ENCODE measurements around the gene ZNF124.
"Not testable (repeated sequence)": the region's sequence is repeated elsewhere in the genome, so short reads cannot be mapped to it uniquely, and the experiment has no call there.

Gene ZNF124

GRCh38 chr1:247171875-247172563, at the start of gene ZNF124:
Gene ZNF124, minus strand, starts transcription at chr1:247172020. Its CDS starts 143 bp downstream, at chr1:247171877.
- DNase-seq (ENCODE audit: low read depth in 2 of 2), result not testable (repeated sequence)

GRCh38 chr1:247220280-247220679, 48.5 kb upstream of the ZNF124 start:
- DNase-seq (ENCODE audit: low read depth in 2 of 2), result not testable (repeated sequence)

GRCh38 chr1:247218121-247218651, 46.4 kb upstream of the ZNF124 start:
- no peak for DNase-seq (ENCODE audit: low read depth in 2 of 2)

- no peak for DNase-seq (ENCODE audit: low read depth in 2 of 2)
These were observed 44.4 kb upstream of the ZNF124 start for GRCh38 chr1:247216261-247216660.

- DNase-seq (ENCODE audit: low read depth in 2 of 2), result no peak
These were observed 41.1 kb upstream of the ZNF124 start for GRCh38 chr1:247212627-247213617.

GRCh38 chr1:247212012-247212411, 40.2 kb upstream of the ZNF124 start:
- no peak for DNase-seq (ENCODE audit: low read depth in 2 of 2)

- DNase-seq (ENCODE audit: low read depth in 2 of 2), result no peak
These were observed 39.5 kb upstream of the ZNF124 start for GRCh38 chr1:247211339-247211738.

GRCh38 chr1:247210376-247211117, 38.7 kb upstream of the ZNF124 start:
- peak; percentile 88 to 89 for DNase-seq (ENCODE audit: low read depth in 2 of 2)

- no peak for DNase-seq (ENCODE audit: low read depth in 2 of 2)
These were observed 38.2 kb upstream of the ZNF124 start for GRCh38 chr1:247210062-247210375.

GRCh38 chr1:247209396-247209795, 37.6 kb upstream of the ZNF124 start:
- DNase-seq (ENCODE audit: low read depth in 2 of 2), result no peak

- DNase-seq (ENCODE audit: low read depth in 2 of 2), result no peak
These were observed 32.4 kb upstream of the ZNF124 start for GRCh38 chr1:247204177-247204647.

GRCh38 chr1:247198781-247199180, 27.0 kb upstream of the ZNF124 start:
- DNase-seq (ENCODE audit: low read depth in 2 of 2), result no peak

GRCh38 chr1:247193958-247194357, 22.1 kb upstream of the ZNF124 start:
- DNase-seq (ENCODE audit: low read depth in 2 of 2), result no peak

- DNase-seq (ENCODE audit: low read depth in 2 of 2), result no peak
These were observed 18.4 kb upstream of the ZNF124 start for GRCh38 chr1:247189981-247190798.

- DNase-seq (ENCODE audit: low read depth in 2 of 2), result no peak
These were observed 13.8 kb upstream of the ZNF124 start for GRCh38 chr1:247185667-247186066.

GRCh38 chr1:247184254-247184653, 12.4 kb upstream of the ZNF124 start:
- no peak for DNase-seq (ENCODE audit: low read depth in 2 of 2)

GRCh38 chr1:247182994-247183393, 11.2 kb upstream of the ZNF124 start:
- no peak for DNase-seq (ENCODE audit: low read depth in 2 of 2)

- DNase-seq (ENCODE audit: low read depth in 2 of 2), result no peak
These were observed 8.8 kb upstream of the ZNF124 start for GRCh38 chr1:247180581-247180980.

- DNase-seq (ENCODE audit: low read depth in 2 of 2), result no peak
These were observed 5.9 kb upstream of the ZNF124 start for GRCh38 chr1:247177755-247178154.

- no peak for DNase-seq (ENCODE audit: low read depth in 2 of 2)
These were observed 3.6 kb upstream of the ZNF124 start for GRCh38 chr1:247175458-247175857.

- no peak for DNase-seq (ENCODE audit: low read depth in 2 of 2)
These were observed 1.6 kb upstream of the ZNF124 start for GRCh38 chr1:247173431-247173830.
